Amygdala (tissue), 56 donors: ENCODE data around the gene KIAA1671.
A peak's percentile ranks its signal among the peaks of the same experiment; 100 is the strongest.

Source experiments
- DNase-seq, 56 donors: peaks; one replicate each; lab custom pipeline; 2025; lab: John Stamatoyannopoulos, UW

The KIAA1671 gene

DNA sequence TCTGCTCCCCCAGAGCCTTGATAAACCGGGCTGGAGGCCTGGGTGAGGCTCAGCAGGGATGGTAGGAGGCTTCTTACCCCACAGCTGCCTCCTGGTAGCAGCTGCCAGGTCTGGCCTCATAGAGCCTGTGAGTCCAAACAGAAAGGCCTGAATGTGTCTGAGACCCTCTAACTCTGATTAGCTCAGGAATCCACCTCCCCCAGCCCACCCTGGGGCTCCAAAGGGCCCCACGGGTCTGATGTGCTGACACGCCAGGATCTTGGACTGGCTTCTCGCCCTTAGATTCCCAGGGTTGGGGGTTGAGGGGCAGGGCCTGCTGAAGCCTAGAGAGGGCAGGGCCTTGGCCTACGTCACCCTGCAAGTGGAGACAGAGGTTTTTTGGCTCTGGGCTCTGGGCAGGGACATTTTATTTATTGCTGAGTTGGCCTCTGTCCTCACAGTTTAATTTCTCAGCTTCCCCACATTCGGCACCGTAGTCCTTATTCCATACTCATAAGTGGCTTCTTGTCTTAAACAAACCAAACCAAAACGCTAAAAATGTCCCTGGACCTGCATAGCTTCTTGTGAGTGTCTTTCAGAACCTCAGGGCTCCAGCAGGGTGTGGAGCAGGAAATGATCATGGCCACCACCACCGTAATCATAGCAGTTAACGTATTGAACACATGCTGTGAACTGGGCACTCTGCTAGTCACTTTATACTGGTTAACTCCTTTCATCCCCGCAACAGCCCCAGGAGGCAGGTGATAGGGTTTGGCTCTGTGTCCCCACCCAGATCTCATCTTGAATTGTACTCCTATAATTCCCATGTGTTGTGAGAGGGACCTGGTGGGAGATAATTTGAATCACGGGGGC is 25.1 kb downstream of the KIAA1671 start:
- no peak for DNase-seq

GRCh38 chr22:24978308-24978707 is 25.8 kb downstream of the KIAA1671 start:
- no peak for DNase-seq

GRCh38 chr22:24981066-24981465 is 28.6 kb downstream of the KIAA1671 start:
- peak in 1 of 56 donors; percentile 19 for DNase-seq

GRCh38 chr22:24981656-24982055 is 29.1 kb downstream of the KIAA1671 start:
- no peak for DNase-seq

DNA sequence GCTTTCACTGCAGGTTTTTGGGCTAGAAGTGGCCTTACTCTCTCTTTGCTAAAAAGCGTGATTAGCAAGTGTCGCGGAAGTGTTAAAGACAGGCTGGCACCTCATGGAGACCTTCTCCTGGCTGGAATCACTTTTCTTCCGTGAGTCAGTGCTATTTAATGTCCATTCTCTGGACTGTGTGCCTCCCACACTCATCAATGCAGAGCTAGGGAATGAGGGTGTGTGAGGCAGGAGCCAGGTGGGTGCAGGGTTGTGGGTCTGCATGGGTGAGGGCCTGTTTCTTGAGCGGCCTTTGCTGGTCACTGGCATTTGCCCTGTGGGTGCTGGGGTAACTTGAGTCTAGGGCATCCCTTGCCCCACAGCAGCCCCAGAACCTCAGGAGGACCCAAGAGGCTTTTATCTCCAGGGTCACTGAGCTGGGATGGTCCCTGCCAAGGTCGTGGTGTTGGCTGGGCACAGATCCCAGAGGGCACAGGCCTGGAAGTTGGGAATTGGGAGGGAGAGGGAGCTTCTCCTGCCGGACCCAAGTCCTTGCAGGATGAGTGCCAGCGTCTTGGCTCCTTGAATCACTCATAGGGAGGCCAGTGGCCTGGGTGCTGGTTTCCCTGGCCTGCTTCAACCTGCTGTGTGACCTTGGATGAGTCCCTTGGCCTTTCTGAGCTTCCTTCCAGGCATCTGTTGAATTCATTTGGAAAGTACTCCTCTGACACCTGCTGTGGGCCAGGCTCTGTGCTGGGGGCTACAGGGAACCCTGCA is 30.0 kb downstream of the KIAA1671 start:
- peak in 1 of 56 donors; percentile 12 for DNase-seq

GRCh38 chr22:24983151-24983550 is 30.6 kb downstream of the KIAA1671 start:
- no peak for DNase-seq

DNA sequence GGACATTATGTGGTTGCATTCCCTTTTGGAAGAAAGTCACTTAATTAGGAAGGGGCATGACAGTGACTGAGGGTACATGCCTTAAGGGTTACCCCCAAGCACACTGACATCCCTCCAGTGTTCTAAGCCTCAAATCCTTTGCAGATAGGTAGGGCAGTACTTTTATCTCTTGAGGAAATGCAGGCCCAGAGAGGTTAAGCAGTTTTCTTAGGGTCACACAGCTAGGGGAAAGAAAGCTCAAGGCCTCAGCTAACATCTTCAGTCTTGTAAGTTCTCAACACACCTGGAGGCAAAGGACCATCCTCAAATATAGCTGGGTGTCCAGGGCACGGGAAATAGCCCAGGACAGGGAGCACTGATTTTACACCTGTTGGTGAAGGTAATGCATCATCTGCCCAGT is 31.6 kb downstream of the KIAA1671 start:
- DNase-seq = no peak

DNA sequence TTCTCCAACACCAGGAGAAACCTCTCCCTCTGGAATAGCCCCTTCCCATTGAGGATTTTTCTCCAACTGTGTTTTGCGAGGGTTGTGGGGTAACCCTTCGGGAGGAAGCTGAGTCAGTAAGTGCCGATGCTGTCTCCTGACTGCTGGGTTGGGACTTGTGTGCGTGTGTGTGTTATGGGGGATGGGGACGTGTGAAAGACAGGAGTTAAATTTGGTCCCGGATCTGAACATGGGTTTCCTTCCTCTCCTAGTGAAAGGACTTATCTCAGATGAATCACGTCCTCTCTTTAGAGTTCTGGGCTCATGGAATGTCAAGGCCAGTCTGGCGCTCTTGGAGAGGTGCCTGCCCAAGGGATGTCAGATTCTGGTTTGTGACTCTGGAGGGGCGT is 33.3 kb downstream of the KIAA1671 start:
- DNase-seq = peak in 1 of 56 donors; percentile 44

GRCh38 chr22:24986816-24987215 is 34.3 kb downstream of the KIAA1671 start:
- DNase-seq = peak in 1 of 56 donors; percentile 14

DNA sequence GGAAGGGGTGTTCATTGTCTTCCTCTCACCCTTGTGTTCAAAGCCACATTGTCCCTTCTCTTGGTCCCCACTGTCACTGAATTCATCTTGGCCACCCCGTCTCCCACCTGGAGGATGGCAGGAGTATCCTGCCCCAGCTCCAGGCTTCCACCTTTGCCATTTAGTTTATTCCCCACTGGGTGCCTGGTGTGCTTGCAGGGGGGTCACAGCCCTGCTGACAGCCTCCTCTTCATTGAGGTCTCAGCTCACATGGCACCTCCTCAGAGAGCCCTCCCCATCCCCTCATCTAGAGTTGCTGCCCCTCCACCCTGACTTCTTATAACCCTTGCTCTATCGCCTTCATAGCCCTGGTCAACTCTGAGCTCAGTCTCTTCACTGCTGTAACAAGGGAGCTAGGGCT is 36.6 kb downstream of the KIAA1671 start:
- DNase-seq = no peak

- DNase-seq = peak in 2 of 56 donors; percentile 11 to 25
Measured at GRCh38 chr22:24989541-24989951, 37.0 kb downstream of the KIAA1671 start.

GRCh38 chr22:24990344-24990905 is 37.9 kb downstream of the KIAA1671 start:
- no peak for DNase-seq

- DNase-seq = no peak
Measured at GRCh38 chr22:24992946-24993345, 40.4 kb downstream of the KIAA1671 start.

DNA sequence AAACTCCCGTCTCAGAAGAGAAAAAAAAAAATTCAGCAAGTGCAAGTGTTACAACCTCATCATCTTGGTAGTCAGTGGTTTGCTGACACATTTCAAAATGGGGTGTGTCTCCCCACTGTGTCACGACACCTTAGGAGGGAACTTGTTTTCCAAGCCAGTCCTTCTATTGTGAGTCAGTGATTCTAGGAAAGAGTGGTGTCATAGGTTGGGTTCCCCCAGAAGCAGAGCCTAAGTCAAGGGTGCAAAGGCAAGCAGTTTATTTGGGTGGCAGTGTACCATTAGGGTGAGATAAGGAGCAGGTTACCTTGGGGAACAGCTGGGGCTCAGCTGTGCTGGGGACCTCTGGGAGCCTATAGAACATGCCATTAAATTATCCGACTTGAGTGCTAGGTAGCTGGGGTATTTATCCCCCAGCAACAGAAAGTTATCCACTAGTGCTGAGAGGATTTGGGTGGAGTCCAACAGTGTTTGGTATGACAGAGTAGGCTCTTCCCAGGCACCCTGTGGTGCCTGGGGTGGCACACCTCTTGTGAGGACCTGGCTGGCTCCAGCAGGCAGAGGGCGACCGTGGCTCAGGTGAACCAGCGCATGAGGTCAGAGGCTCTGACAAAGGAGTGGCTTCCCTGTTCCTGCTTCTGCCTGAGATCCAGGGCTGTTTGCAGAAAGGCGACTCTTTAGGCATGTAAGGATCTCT is 41.7 kb downstream of the KIAA1671 start:
- DNase-seq = no peak

GRCh38 chr22:24995649-24996180 is 43.2 kb downstream of the KIAA1671 start:
- DNase-seq = no peak

DNA sequence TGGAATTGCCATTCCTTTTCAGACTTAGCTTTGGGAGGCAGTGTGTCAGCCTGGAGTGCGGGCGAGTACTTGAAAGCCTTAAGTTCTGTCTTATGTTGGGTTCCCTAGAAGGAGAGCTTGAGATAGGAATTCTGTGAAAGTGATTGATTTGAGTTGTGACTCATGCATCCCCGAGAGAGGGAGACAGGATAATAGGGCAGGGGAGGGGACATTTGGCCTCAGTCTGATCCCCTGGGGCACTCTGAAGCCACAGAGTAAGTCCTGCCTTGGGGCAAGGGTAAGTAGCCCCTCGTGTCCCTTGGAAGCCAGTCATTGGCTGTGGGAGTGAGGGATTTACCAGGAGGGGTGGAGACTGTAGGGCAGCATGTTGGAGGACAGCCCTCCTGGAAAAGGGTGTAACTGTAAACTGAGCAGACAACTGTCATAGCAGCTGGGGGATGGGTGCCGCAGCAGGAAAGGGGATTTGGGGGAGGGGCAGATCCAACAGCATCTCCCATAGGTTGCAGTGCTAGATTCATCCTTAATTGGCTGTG is 44.0 kb downstream of the KIAA1671 start:
- DNase-seq = no peak

GRCh38 chr22:24997023-24997422 is 44.5 kb downstream of the KIAA1671 start:
- no peak for DNase-seq

DNA sequence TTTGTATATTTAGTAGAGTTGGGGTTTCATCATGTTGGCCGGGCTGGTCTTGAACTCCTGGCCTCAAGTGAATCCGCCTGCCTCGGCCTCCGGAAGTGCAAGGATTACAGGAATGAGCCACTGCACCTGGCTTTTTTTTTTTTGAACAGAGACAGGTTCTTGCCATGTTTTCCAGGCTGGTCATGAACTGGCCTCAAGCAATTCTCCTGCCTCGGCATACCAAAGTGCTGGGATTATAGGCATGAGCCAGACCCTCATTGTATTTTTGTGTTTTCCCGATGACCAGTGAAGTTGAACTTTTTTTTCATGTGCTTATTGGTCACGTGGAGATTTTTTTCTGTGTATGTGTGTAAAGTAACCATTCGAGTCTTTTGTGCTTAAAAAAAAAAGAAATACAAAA is 48.2 kb downstream of the KIAA1671 start:
- DNase-seq = no peak

- no peak for DNase-seq
Measured at GRCh38 chr22:25002241-25002985, 49.9 kb downstream of the KIAA1671 start.

DNA sequence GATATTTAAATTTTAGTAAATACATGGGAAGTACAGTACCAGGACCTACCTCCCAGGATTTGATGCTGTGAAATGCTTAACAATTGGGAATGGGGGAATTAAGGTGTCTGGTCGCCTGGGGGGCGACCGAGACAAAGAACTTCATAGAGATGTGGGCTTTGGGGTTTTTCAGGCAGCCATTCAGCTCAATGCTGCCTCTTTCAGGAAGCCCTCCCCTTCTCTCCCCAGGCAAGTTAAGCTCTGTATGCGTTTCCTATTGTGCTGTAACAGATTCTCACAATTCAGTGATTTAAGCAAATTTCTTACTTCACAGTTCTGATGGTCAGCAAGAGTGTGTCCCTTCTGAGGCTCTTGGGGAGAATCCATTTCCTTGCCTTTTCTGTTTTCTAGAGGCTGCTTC is 53.8 kb downstream of the KIAA1671 start:
- DNase-seq = no peak
